GM12878 (cell line): ENCODE data around the gene PFN2. TPM values are rescaled to one million over a fixed set of nuclear protein-coding genes. Genes with fewer than 3 reads are reported as not detected.
"Not testable (repeated sequence)": the region's sequence is repeated elsewhere in the genome, so short reads cannot be mapped to it uniquely, and the experiment has no call there.

Experiments used
- ATAC-seq: fragments of 200-7000 bp; cut with Tn5 transposase; 3 replicates; pipeline ENCODE4 v1.9.1; 2020; ENCODE audit warnings: mild to moderate bottlenecking, moderate library complexity
- BruUV-seq: library from RNA; stranded (reverse); fragments of 400-500 nt; replicated peaks from 2 replicates; lab custom pipeline; 2021; lab: Mats Ljungman, UMichigan
- CTCF ChIA-PET: fragments of 300-600 bp; sonication (Branson Sonifier 250); formaldehyde crosslinking; extraction: SDS; loops from one replicate; lab custom pipeline; 2021; ENCODE audit warnings: inconsistent platforms; lab: Yijun Ruan, JAX
- POLR2A ChIA-PET: fragments of 350-600 bp; formaldehyde crosslinking; extraction: SDS; loops from one replicate; lab custom pipeline; 2021; ENCODE audit warnings: inconsistent platforms; lab: Charles Lee
- RAD21 ChIA-PET: fragments of 300-600 bp; sonication (Branson Sonifier 250); formaldehyde crosslinking; loops from one replicate; lab custom pipeline; 2023; ENCODE audit warnings: antibody characterized with exemption; ENCODE audit not compliant: unreplicated experiment; lab: Charles Lee
- SMC1A ChIA-PET: fragments of 300-600 bp; sonication (Branson Sonifier 250); formaldehyde crosslinking; loops from one replicate; lab custom pipeline; 2023; ENCODE audit not compliant: unreplicated experiment, uncharacterized antibody; lab: Charles Lee
- DNase-seq: peaks from one replicate; pipeline ENCODE4 v3.0.0-alpha.2; 2011; ENCODE audit warnings: low read depth, low spot score
- FAIRE-seq: peaks from 3 replicates; lab custom pipeline; 2011; peaks lifted over from hg19 to GRCh38; lab: Jason Lieb, UNC
- H2AFZ ChIP-seq: 2 replicates; pipeline ENCODE4 v1.6.0; 2011; ENCODE audit warnings: low read depth, low read length, control low read depth; ENCODE audit not compliant: control insufficient read depth
- H3K27ac ChIP-seq: 2 replicates; pipeline ENCODE4 v1.5.1; 2011; ENCODE audit warnings: control low read depth; ENCODE audit not compliant: control insufficient read depth, insufficient read depth
- H3K27me3 ChIP-seq, 2 experiments: replicated peaks in 1 of 2; 2 replicates each; pipeline versions ENCODE4 v1.6.0 to v1.6.1; 2011; ENCODE audit warnings: low read length in 1 of 2; ENCODE audit not compliant: control insufficient read depth in 2 of 2, insufficient read depth in 2 of 2
- H3K36me3 ChIP-seq, 2 experiments: 2 replicates each; pipeline ENCODE4 v1.5.1; 2011; ENCODE audit warnings: low read length in 1 of 2; ENCODE audit not compliant: control insufficient read depth in 2 of 2, insufficient read depth in 2 of 2
- H3K4me1 ChIP-seq: 2 replicates; pipeline ENCODE4 v1.6.1; 2011; ENCODE audit warnings: mild to moderate bottlenecking, low read length, moderate library complexity, mixed read lengths; ENCODE audit not compliant: control insufficient read depth, insufficient read depth
- H3K4me2 ChIP-seq: 2 replicates; pipeline ENCODE4 v1.6.0; 2011; ENCODE audit warnings: control low read depth; ENCODE audit not compliant: control insufficient read depth, insufficient read depth
- H3K4me3 ChIP-seq: fragments of 200-600 bp; sonication (generic); 2 replicates; pipeline ENCODE4 v1.5.1; 2016
- H3K79me2 ChIP-seq: 2 replicates; pipeline ENCODE4 v1.6.0; 2011; ENCODE audit warnings: low read length; ENCODE audit not compliant: control insufficient read depth, insufficient read depth
- H3K9ac ChIP-seq: 2 replicates; pipeline ENCODE4 v1.8.0; 2011; ENCODE audit warnings: low read length, control low read depth, mixed read lengths; ENCODE audit not compliant: control insufficient read depth, insufficient read depth
- H3K9me3 ChIP-seq: replicated peaks from 3 replicates; pipeline ENCODE4 v1.5.1; 2011; ENCODE audit warnings: mild to moderate bottlenecking, low read length; ENCODE audit not compliant: control insufficient read depth, insufficient read depth
- H4K20me1 ChIP-seq: 2 replicates; pipeline ENCODE4 v1.6.0; 2011; ENCODE audit not compliant: control insufficient read depth, insufficient read depth
- ATF3 ChIP-seq: IDR thresholded peaks from 2 replicates; pipeline ENCODE4 v1.6.1; 2011; ENCODE audit warnings: low read depth, mild to moderate bottlenecking, low read length, moderate library complexity, borderline replicate concordance; ENCODE audit errors: extremely low read depth
- ATF7 ChIP-seq: fragments of 450-650 bp; IDR thresholded peaks from 2 replicates; pipeline ENCODE4 v1.6.1; 2016; ENCODE audit warnings: low read depth, mild to moderate bottlenecking
- CEBPB ChIP-seq, 2 experiments: fragments of 150-350 bp in 1 of 2; IDR thresholded peaks; 2 replicates each; pipeline ENCODE4 v1.6.1; 2012 to 2014; ENCODE audit warnings: low read depth in 2 of 2, low read length in 2 of 2, borderline replicate concordance in 1 of 2, inconsistent platforms in 1 of 2
- E2F4 ChIP-seq: IDR thresholded peaks from 2 replicates; pipeline ENCODE4 v1.6.1; 2012; ENCODE audit warnings: low read depth, low read length, improper control_type of control experiment
- GATAD2B ChIP-seq: fragments of 450-650 bp; conservative IDR thresholded peaks from 2 replicates; pipeline ENCODE4 v1.6.1; 2017; ENCODE audit warnings: low read depth, mild to moderate bottlenecking, moderate library complexity
- HDAC2 ChIP-seq: fragments of 200-600 bp; sonication (generic); IDR thresholded peaks from 2 replicates; pipeline ENCODE4 v1.6.1; 2017
- NFIC ChIP-seq: IDR thresholded peaks from 2 replicates; pipeline ENCODE4 v1.6.1; 2012; ENCODE audit warnings: low read depth, mild to moderate bottlenecking, inconsistent platforms, low read length, moderate library complexity
- RCOR1 ChIP-seq: conservative IDR thresholded peaks from 2 replicates; pipeline ENCODE4 v1.6.1; 2012; ENCODE audit warnings: low read depth, low read length, improper control_type of control experiment
- SUPT20H ChIP-seq: IDR thresholded peaks from 2 replicates; pipeline ENCODE4 v1.6.1; 2011; ENCODE audit warnings: low read depth, mild to moderate bottlenecking, low read length, moderate library complexity, borderline replicate concordance; ENCODE audit not compliant: control insufficient read depth
- TAF1 ChIP-seq: IDR thresholded peaks from 2 replicates; pipeline ENCODE4 v1.6.1; 2011; ENCODE audit warnings: mild to moderate bottlenecking, low read depth, low read length, borderline replicate concordance
- ZBED1 ChIP-seq: IDR thresholded peaks from 2 replicates; pipeline ENCODE4 v1.6.1; 2016; ENCODE audit warnings: borderline replicate concordance
- ZNF592 ChIP-seq: fragments of 450-650 bp; IDR thresholded peaks from 2 replicates; pipeline ENCODE4 v1.6.1; 2017; ENCODE audit warnings: mild to moderate bottlenecking, moderate library complexity
- ZNF622 ChIP-seq: fragments of 450-650 bp; IDR thresholded peaks from 2 replicates; pipeline ENCODE4 v1.6.1; 2017; ENCODE audit warnings: mild to moderate bottlenecking, inconsistent platforms
- WGBS: methylation state at CpG from one replicate; pipeline ENCODE4 v1.1.6; 2016; ENCODE audit warnings: low lambda C conversion rate; ENCODE audit not compliant: insufficient replicate concordance, insufficient coverage; ENCODE audit errors: missing lambda C conversion rate; 5-methylcytosine and 5-hydroxymethylcytosine counted together
- in situ Hi-C: fragments of 300-500 bp; cut with MboI; formaldehyde crosslinking; loops from 9 replicates; pipeline ENCODE4 v1.14.3; 2018; ENCODE audit warnings: mixed read lengths
- intact Hi-C: fragments of 100-400 bp; cut with micrococcal nuclease; formaldehyde crosslinking; loops from one replicate; pipeline ENCODE4 v1.14.2; 2022; ENCODE audit not compliant: unreplicated experiment
- polyA plus RNA-seq, 11 experiments: library from polyadenylated mRNA; depleted of rRNA in 4 of 11; unstranded in 6 of 11; stranded (reverse) in 5 of 11; fragments of >200 nt; fragmentation: Nextera tagmentation in 4 of 11; fragmentation: Illumina TruSeq in 1 of 11; extraction: Ambion mirVana in 4 of 11; extraction: Trizol in 1 of 11; gene quantifications; 1 replicate in 1 of 11; 2 replicates in 10 of 11; pipeline versions ENCODE4 v1.2.1 to v1.2.3, GENCODE V29; 2011 to 2016; ENCODE audit warnings: inconsistent platforms in 2 of 11, missing spikeins in 2 of 11, low read depth in 1 of 11
- total RNA-seq, 4 experiments: library from RNA; depleted of rRNA in 3 of 4; stranded (reverse); fragments of >200 nt in 3 of 4; fragmentation: Illumina TruSeq in 1 of 4; extraction: Trizol in 1 of 4; gene quantifications; 2 replicates each; pipeline versions ENCODE4 v1.2.1 to v1.2.3, GENCODE V29; 2013 to 2021

The PFN2 gene
- total and polyA plus RNA-seq, 10 of the 15 experiments (the other 5 are each of a cell fraction or from before 2014, with no cell fraction given): 3.1 to 78.9 (median 5.3) TPM

- H2AFZ ChIP-seq, H4K20me1 ChIP-seq, in situ Hi-C loops, H3K27ac ChIP-seq, H3K36me3 ChIP-seq, DNase-seq, FAIRE-seq, SMC1A ChIA-PET, ATAC-seq, BruUV-seq, H3K9ac ChIP-seq, RAD21 ChIA-PET, H3K4me2 ChIP-seq, CTCF ChIA-PET, H3K9me3 ChIP-seq, intact Hi-C loops, H3K4me1 ChIP-seq, POLR2A ChIA-PET, H3K79me2 ChIP-seq, H3K4me3 ChIP-seq, H3K27me3 ChIP-seq: not testable (repeated sequence)
- 85% methylated on average over 3 of the region's 3 CpGs for WGBS
These were observed 26.7 kb downstream of the PFN2 start for GRCh38 chr3:149943966-149944365.

- no peak overlapping the region for H3K4me2 ChIP-seq
- in situ Hi-C loops: no loop called here
- H4K20me1 ChIP-seq: no peaks in the 10 kb centered on the region
- ChIA-PET CTCF (interaction anchor here (1.5 to 1.8 kb wide), 2 partner anchors 9 to 242 kb away, joined by 3 to 7 read pairs; no protein-coding TSS in a partner anchor), POLR2A (no interaction called here), SMC1A (interaction anchor here (1.3 kb wide), 1 partner anchor 16 kb away, joined by 4 read pairs; no protein-coding TSS in a partner anchor), RAD21 (no interaction called here)
- DNase-seq: no peak
- H3K4me1 ChIP-seq: no peaks in the 10 kb centered on the region
- peaks cover 5% of the 10 kb centered on the region; the same call in 2 of the 3 replicates for H3K9me3 ChIP-seq
- no peak overlapping the region for H3K9ac ChIP-seq
- H2AFZ ChIP-seq: no peak overlapping the region
- H3K79me2 ChIP-seq: no peaks in the 10 kb centered on the region; the same call in 1 of the 2 replicates
- intact Hi-C loops: no loop called here
- H3K4me3 ChIP-seq: no peak overlapping the region
- FAIRE-seq: no peak
- peaks cover 0 to under 1% of the 10 kb centered on the region in 2 experiments; a peak in 1 of 4 replicates for H3K36me3 ChIP-seq
- H3K27ac ChIP-seq: no peak overlapping the region
- BruUV-seq: no TSS peak
- no peak for ATAC-seq
- TF ChIP-seq ZNF622 (no peak), TAF1 (no peak), CEBPB (IDR thresholded peaks at IDR 0.05; ENCODE audit: borderline replicate concordance in 1 of 2, low read depth in 2 of 2, low read length in 2 of 2) (no peak), RCOR1 (no peak), ATF3 (no peak), ZBED1 (no peak), SUPT20H (no peak), ATF7 (no peak), HDAC2 (no peak), NFIC (no peak), E2F4 (no peak), ZNF592 (no peak), GATAD2B (no peak)
- no peaks in the 10 kb centered on the region for H3K27me3 ChIP-seq
These were observed 28.3 kb downstream of the PFN2 start for GRCh38 chr3:149942409-149942808.
